Myocyte (in vitro differentiated cells): ENCODE measurements around the gene BRIP1. TPM values are rescaled to one million over a fixed set of nuclear protein-coding genes. Genes with fewer than 3 reads are reported as not detected.
"Not testable (repeated sequence)": the region's sequence is repeated elsewhere in the genome, so short reads cannot be mapped to it uniquely, and the experiment has no call there.

Experiments
- DNase-seq: peaks from one replicate; pipeline ENCODE4 v3.0.0-alpha.2; 2012; ENCODE audit warnings: low read depth
- total RNA-seq: library from RNA; depleted of rRNA; stranded (reverse); fragments of >200 nt; gene quantifications from 2 replicates; pipeline ENCODE4 v1.2.3, GENCODE V29; 2014

Gene BRIP1
- total RNA-seq, 1 donor from 2014 or later, result 0.51 TPM

GRCh38 chr17:61670691-61671090 lies 192.6 kb downstream of the BRIP1 start:
- no peak for DNase-seq

- DNase-seq, result no peak
Observed at GRCh38 chr17:61669522-61669921, 193.8 kb downstream of the BRIP1 start.

DNA sequence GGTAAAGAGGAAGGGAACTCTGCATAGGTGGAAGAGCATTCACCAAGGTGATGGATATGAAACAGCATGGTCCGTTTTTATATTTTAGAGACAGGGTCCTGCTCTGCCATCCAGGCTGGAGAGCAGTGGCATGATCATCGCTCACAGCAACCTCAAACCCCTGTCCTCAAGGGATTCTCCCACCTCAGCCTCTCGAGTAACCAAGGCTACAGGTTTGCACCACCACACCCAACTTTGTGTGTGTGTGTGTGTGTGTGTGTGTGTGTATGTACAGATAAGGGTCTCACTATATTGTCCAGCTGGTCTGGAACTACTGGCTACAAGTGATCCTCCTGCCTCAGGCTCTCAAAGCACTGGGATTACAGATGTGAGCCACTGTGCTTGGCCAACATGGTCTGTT lies 194.8 kb downstream of the BRIP1 start:
- DNase-seq, result no peak

DNA sequence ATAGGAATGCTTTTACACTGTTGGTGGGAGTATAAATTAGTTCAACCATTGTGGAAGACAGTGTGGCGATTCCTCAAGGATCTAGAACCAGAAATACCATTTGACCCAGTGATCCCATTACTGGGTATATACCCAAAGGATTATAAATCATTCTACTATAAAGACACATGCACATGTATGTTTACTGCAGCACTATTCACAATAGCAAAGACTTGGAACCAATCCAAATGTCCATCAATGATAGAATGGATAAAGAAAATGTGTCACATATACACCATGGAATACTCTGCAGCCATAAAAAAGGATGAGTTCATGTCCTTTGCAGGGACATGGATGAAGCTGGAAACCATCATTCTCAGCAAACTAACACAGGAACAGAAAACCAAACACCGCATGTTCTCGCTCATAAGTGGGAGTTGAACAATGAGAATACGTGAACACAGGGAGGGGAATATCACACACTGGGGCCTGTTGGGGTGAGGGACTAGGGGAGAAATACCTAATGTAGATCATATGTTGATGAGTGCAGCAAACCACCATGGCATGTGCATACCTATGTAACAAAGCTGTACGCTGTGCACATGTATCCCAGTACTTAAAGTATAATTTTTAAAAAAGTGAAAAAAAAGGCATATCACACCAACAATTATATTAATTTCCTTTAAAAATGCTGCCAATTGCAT lies 196.8 kb downstream of the BRIP1 start:
- DNase-seq, result not testable (repeated sequence)

DNA sequence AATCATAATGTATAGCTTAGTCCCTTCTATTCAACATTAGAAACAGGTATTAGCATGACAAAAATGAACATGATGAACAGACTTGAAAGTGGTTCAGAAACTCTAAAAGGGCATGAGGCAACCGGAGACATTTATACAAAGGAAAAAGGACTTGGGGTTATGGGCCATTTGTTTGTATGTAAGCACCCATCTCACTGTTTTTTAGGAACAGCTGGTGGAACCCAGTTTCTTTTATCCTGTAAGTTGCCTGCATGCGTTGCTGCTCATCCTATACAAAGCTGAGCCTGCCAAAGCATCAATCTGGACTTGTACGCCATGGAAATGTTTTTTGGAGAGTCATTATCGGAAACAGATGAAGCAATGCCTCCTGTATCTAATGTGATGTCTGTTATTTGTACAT lies 200.0 kb downstream of the BRIP1 start:
- no peak for DNase-seq

GRCh38 chr17:61662741-61663140 lies 200.6 kb downstream of the BRIP1 start:
- no peak for DNase-seq

- DNase-seq, result no peak
Observed at GRCh38 chr17:61662186-61662585, 201.1 kb downstream of the BRIP1 start.

- no peak for DNase-seq
Observed at GRCh38 chr17:61660746-61661485, 202.4 kb downstream of the BRIP1 start.

- DNase-seq, result no peak
Observed at GRCh38 chr17:61659437-61659836, 203.9 kb downstream of the BRIP1 start.

DNA sequence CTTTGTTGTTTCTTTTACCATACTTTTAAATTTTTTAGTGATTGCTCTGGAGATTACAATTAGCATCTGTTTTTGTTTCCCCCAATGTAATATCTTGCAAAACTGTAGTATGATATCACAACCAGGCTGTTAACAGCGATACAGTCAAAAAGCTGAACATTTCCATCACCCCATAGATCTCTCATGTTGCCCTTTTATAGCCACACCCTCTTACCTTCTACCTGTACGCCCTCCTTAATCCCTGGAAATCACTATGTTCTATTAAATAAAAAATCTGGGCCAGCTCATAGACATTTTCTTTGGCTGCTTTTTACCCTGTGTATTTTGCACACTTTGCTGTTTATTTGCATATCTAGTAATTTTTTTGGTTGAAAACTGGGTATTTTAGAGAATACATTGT lies 205.1 kb downstream of the BRIP1 start:
- DNase-seq, result no peak

- DNase-seq, result no peak
Observed at GRCh38 chr17:61657338-61657737, 206.0 kb downstream of the BRIP1 start.

DNA sequence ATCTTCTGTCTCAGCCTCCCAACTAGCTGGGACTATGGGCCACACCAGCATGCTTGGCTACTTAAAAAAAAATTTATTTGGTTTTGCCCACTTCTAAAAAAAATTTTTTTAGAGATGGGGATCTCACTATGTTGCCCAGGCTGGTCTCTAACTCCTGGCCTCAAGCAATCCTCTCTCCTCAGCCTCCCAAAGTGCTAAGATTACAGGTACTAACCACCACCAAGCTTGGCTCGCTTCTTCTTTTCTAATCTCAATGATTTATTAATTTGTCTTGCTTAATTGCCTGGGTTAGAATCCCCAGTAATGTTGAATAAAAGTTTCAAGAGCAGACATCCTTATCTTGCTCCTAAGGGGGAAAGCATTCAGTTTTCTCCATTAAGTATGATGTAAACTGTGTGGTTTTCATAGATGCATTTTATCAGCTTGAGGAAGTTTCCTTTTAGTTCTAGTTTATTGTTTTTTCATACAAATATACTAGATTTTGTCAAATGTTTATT lies 206.6 kb downstream of the BRIP1 start:
- DNase-seq, result no peak

GRCh38 chr17:61650749-61651148 lies 212.6 kb downstream of the BRIP1 start:
- no peak for DNase-seq

- no peak for DNase-seq
Observed at GRCh38 chr17:61648587-61648986, 214.7 kb downstream of the BRIP1 start.

- DNase-seq, result peak; percentile 1
Observed at GRCh38 chr17:61647047-61647446, 216.3 kb downstream of the BRIP1 start.

GRCh38 chr17:61646482-61646881 lies 216.8 kb downstream of the BRIP1 start:
- DNase-seq, result no peak

- DNase-seq, result no peak
Observed at GRCh38 chr17:61645920-61646319, 217.4 kb downstream of the BRIP1 start.

GRCh38 chr17:61644800-61645774 lies 218.2 kb downstream of the BRIP1 start:
- no peak for DNase-seq

GRCh38 chr17:61642768-61643167 lies 220.6 kb downstream of the BRIP1 start:
- DNase-seq, result no peak

- DNase-seq, result no peak
Observed at GRCh38 chr17:61641715-61642114, 221.6 kb downstream of the BRIP1 start.

GRCh38 chr17:61641084-61641483 lies 222.2 kb downstream of the BRIP1 start:
- DNase-seq, result no peak

DNA sequence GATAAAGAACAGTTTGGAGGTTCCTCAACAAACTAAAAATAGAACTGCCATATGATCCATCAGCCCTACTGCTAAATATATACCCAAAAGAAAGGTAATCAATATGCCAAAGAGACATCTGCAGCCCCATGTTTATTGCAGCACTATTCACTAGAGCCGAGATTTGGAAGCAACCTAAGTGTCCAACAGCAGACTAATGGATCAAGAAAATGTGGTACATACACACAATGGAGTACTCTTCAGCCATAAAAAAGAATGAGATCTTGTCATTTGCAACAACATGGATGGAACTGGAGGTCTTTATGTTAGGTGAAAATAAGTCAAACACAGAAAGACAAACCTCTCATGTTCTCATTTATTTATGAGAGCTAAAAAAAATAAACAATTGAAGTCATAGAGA lies 223.5 kb downstream of the BRIP1 start:
- no peak for DNase-seq
